AG09319 (cell line): ENCODE results near the gene CCL18.

Experiments
- DNase-seq: peaks from one replicate; pipeline ENCODE4 v3.0.0-alpha.2; 2010; ENCODE audit warnings: low read depth; ENCODE audit errors: extremely low read depth
- CTCF ChIP-seq: IDR thresholded peaks from 2 replicates; pipeline ENCODE4 v1.5.1; 2011; ENCODE audit warnings: low read depth, mild to moderate bottlenecking, inconsistent platforms, low read length, moderate library complexity

Gene CCL18

GRCh38 chr17:36055921-36056520 is 8.1 kb upstream of the CCL18 start:
- no peak for DNase-seq
- TF ChIP-seq CTCF = no peak

GRCh38 chr17:36057911-36058310 is 6.2 kb upstream of the CCL18 start:
- no peak for TF ChIP-seq CTCF
- DNase-seq = no peak

- no peak for DNase-seq
- TF ChIP-seq CTCF = no peak
Observed at GRCh38 chr17:36059406-36059805, 4.7 kb upstream of the CCL18 start.

DNA sequence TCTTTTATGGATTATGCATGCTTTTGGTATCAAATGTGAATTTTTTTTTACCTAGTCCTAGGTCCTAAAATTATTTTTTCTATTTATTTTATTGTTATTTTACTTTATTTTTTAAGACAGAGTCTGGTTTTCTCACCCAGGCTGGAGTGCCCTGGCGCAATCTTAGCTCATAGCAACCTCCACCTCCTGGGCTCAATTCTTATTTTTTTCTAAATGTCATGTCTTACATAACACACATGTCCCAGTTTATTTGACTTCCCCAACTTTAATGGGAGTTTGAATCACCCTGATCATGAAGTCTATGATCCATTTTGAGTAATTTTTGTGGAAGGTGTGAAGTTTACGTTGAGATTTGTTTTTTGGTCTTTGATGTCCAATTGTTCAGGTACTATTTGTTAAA is 3.3 kb upstream of the CCL18 start:
- no peak for TF ChIP-seq CTCF
- DNase-seq = no peak

- TF ChIP-seq CTCF = no peak
- no peak for DNase-seq
Observed at GRCh38 chr17:36066365-36066985, 2.4 kb downstream of the CCL18 start.

- no peak for DNase-seq
Observed at GRCh38 chr17:36068524-36068923, 4.5 kb downstream of the CCL18 start.

More at GRCh38 chr17:36068524-36068923, 4.5 kb downstream of the CCL18 start:
- TF ChIP-seq CTCF = no peak
